ENCODE measurements around the gene SLC23A2. TPM values are rescaled to one million over a fixed set of nuclear protein-coding genes. Genes with fewer than 3 reads are reported as not detected.
"Not testable (repeated sequence)": the region's sequence is repeated elsewhere in the genome, so short reads cannot be mapped to it uniquely, and the experiment has no call there.

SLC23A2 gene
- total RNA-seq, 1 donor, result 14.2 TPM

- no peak overlapping the region for H3K4me3 ChIP-seq (ENCODE audit: low read depth, low read length)
- TF ChIP-seq CTCF (IDR thresholded peaks at IDR 0.05; ENCODE audit: insufficient read depth, low read depth, low read length), result no peak
- DNase-seq (ENCODE audit: low read depth), result no peak
Observed at GRCh38 chr20:4924446-4924845, 76.9 kb downstream of the SLC23A2 start.

GRCh38 chr20:4924032-4924431, 77.3 kb downstream of the SLC23A2 start:
- no peak for TF ChIP-seq CTCF (IDR thresholded peaks at IDR 0.05; ENCODE audit: insufficient read depth, low read depth, low read length)
- DNase-seq (ENCODE audit: low read depth), result no peak
- no peak overlapping the region for H3K4me3 ChIP-seq (ENCODE audit: low read depth, low read length)

- TF ChIP-seq CTCF (IDR thresholded peaks at IDR 0.05; ENCODE audit: insufficient read depth, low read depth, low read length), result no peak
- no peak overlapping the region for H3K4me3 ChIP-seq (ENCODE audit: low read depth, low read length)
- DNase-seq (ENCODE audit: low read depth), result no peak
Observed at GRCh38 chr20:4922186-4922585, 79.1 kb downstream of the SLC23A2 start.

- H3K4me3 ChIP-seq (ENCODE audit: low read depth, low read length); DNase-seq (ENCODE audit: low read depth): not testable (repeated sequence)
Observed at GRCh38 chr20:4921271-4921670, 80.0 kb downstream of the SLC23A2 start.

- H3K4me3 ChIP-seq (ENCODE audit: low read depth, low read length), result no peak overlapping the region
- DNase-seq (ENCODE audit: low read depth), result no peak
- no peak for TF ChIP-seq CTCF (IDR thresholded peaks at IDR 0.05; ENCODE audit: insufficient read depth, low read depth, low read length)
Observed at GRCh38 chr20:4920655-4921054, 80.7 kb downstream of the SLC23A2 start.

GRCh38 chr20:4920131-4920530, 81.2 kb downstream of the SLC23A2 start:
- H3K4me3 ChIP-seq (ENCODE audit: low read depth, low read length), result no peak overlapping the region
- DNase-seq (ENCODE audit: low read depth), result no peak
- TF ChIP-seq CTCF (IDR thresholded peaks at IDR 0.05; ENCODE audit: insufficient read depth, low read depth, low read length), result no peak

GRCh38 chr20:4919047-4919704, 82.1 kb downstream of the SLC23A2 start:
- no peak for TF ChIP-seq CTCF (IDR thresholded peaks at IDR 0.05; ENCODE audit: insufficient read depth, low read depth, low read length)
- no peak for DNase-seq (ENCODE audit: low read depth)

More at GRCh38 chr20:4919047-4919704, 82.1 kb downstream of the SLC23A2 start:
- H3K4me3 ChIP-seq (ENCODE audit: low read depth, low read length), result no peak overlapping the region

Data from fibroblast of villous mesenchyme (primary cell).